Endothelial cell of umbilical vein (primary cell): Measurements from ENCODE around the gene COQ6. TPM values are rescaled to one million over a fixed set of nuclear protein-coding genes. Genes with fewer than 3 reads are reported as not detected.
A peak's percentile ranks its signal among the peaks of the same experiment; 100 is the strongest.

ENCODE experiments used
- BruUV-seq: library from RNA; stranded (reverse); fragments of 400-500 nt; replicated peaks from 2 replicates; lab custom pipeline; 2021; lab: Mats Ljungman, UMichigan
- CTCF ChIA-PET: fragments of 300-600, 350-600 bp; sonication (Branson Sonifier 250); formaldehyde crosslinking; loops from one replicate; lab custom pipeline; 2021; ENCODE audit warnings: antibody characterized with exemption, inconsistent platforms; lab: Charles Lee
- POLR2A ChIA-PET: fragments of 300-600, 350-600 bp; sonication (Branson Sonifier 250); formaldehyde crosslinking; loops from one replicate; lab custom pipeline; 2021; ENCODE audit warnings: antibody characterized with exemption, inconsistent platforms; lab: Charles Lee
- DNase-seq: peaks from one replicate; pipeline ENCODE4 v3.0.0-alpha.2; 2011; ENCODE audit warnings: low read depth, low spot score
- FAIRE-seq: peaks from 2 replicates; lab custom pipeline; 2011; peaks lifted over from hg19 to GRCh38; lab: Jason Lieb, UNC
- H2AFZ ChIP-seq: 2 replicates; pipeline ENCODE4 v1.6.0; 2012; ENCODE audit warnings: low read depth, low read length, control low read depth, inconsistent platforms
- H3K27ac ChIP-seq: 2 replicates; pipeline ENCODE4 v1.5.1; 2011; ENCODE audit warnings: low read depth, mild to moderate bottlenecking, control low read depth, low read length, moderate library complexity; ENCODE audit not compliant: insufficient read depth
- H3K27me3 ChIP-seq, 2 experiments: 2 replicates each; pipeline versions ENCODE4 v1.6.0 to v1.6.1; 2011; ENCODE audit warnings: low read length in 2 of 2, mixed read lengths in 1 of 2; ENCODE audit not compliant: control insufficient read depth in 2 of 2, insufficient read depth in 2 of 2
- H3K36me3 ChIP-seq, 2 experiments: 2 replicates in 1 of 2; 3 replicates in 1 of 2; pipeline ENCODE4 v1.5.1; 2011; ENCODE audit warnings: low read length in 2 of 2, mild to moderate bottlenecking in 1 of 2, moderate library complexity in 1 of 2; ENCODE audit not compliant: control insufficient read depth in 2 of 2, insufficient read depth in 2 of 2; ENCODE audit errors: extremely low read depth in 1 of 2
- H3K4me1 ChIP-seq: 3 replicates; pipeline ENCODE4 v1.5.1; 2011; ENCODE audit warnings: mild to moderate bottlenecking, low read length; ENCODE audit not compliant: control insufficient read depth, insufficient read depth; ENCODE audit errors: extremely low read depth
- H3K4me2 ChIP-seq: 2 replicates; pipeline ENCODE4 v1.6.1; 2011; ENCODE audit warnings: low read length, control low read depth, mixed read lengths; ENCODE audit not compliant: insufficient read depth
- H3K4me3 ChIP-seq, 3 experiments: fragments of 200-600 bp in 1 of 3; sonication (generic), shearing (Covaris generic) in 1 of 3; replicated peaks in 1 of 3; 2 replicates each; pipeline ENCODE4 v1.5.1; 2011 to 2016; ENCODE audit warnings: control low read depth in 3 of 3, low read length in 3 of 3, mild to moderate bottlenecking in 2 of 3, inconsistent platforms in 1 of 3, low read depth in 1 of 3, moderate library complexity in 1 of 3; ENCODE audit not compliant: insufficient read depth in 1 of 3
- H3K79me2 ChIP-seq: 2 replicates; pipeline ENCODE4 v1.6.0; 2012; ENCODE audit warnings: low read length, inconsistent platforms; ENCODE audit not compliant: control insufficient read depth, insufficient read depth
- H3K9ac ChIP-seq: replicated peaks from 2 replicates; pipeline ENCODE3; 2011; ENCODE audit warnings: low read length, control low read depth; ENCODE audit not compliant: insufficient read depth; ENCODE audit errors: extremely low read depth
- H3K9me1 ChIP-seq: replicated peaks from 3 replicates; pipeline ENCODE4 v1.6.0; 2011; ENCODE audit warnings: mild to moderate bottlenecking, low read length; ENCODE audit not compliant: control insufficient read depth, insufficient read depth; ENCODE audit errors: extremely low read depth
- H3K9me3 ChIP-seq: replicated peaks from 2 replicates; pipeline ENCODE4 v1.5.1; 2012; ENCODE audit warnings: low read length, inconsistent platforms; ENCODE audit not compliant: control insufficient read depth, insufficient read depth
- H4K20me1 ChIP-seq: replicated peaks from 2 replicates; pipeline ENCODE3; 2011; ENCODE audit warnings: mild to moderate bottlenecking, low read length; ENCODE audit not compliant: control insufficient read depth, insufficient read depth; ENCODE audit errors: extremely low read depth
- GATA2 ChIP-seq: IDR thresholded peaks from 2 replicates; pipeline ENCODE4 v1.7.0; 2011; ENCODE audit warnings: low read depth, mild to moderate bottlenecking, moderate library complexity, mixed read lengths, low read length; ENCODE audit not compliant: insufficient read length, insufficient read depth
- JUN ChIP-seq: IDR thresholded peaks from 2 replicates; pipeline ENCODE4 v1.6.1; 2011; ENCODE audit warnings: borderline replicate concordance, low read depth; ENCODE audit not compliant: insufficient read length, insufficient read depth
- dilution Hi-C: fragments of 300-500 bp; cut with MboI; formaldehyde crosslinking; loops from one replicate; pipeline ENCODE4 v1.15.0; 2019; ENCODE audit warnings: low sequenced_read_pairs; ENCODE audit not compliant: extremely low pct_ligation_motif_present
- intact Hi-C: fragments of 100-400 bp; cut with micrococcal nuclease; formaldehyde crosslinking; loops from one replicate; pipeline ENCODE4 v1.10.0; 2022
- polyA plus RNA-seq, 4 experiments: library from polyadenylated mRNA; depleted of rRNA in 3 of 4; stranded (reverse) in 3 of 4; unstranded in 1 of 4; fragments of >200 nt; gene quantifications; 2 replicates each; pipeline versions ENCODE4 v1.2.1 to v1.2.3, GENCODE V29; 2011 to 2012; ENCODE audit warnings: missing spikeins in 1 of 4
- small RNA-seq: library from RNA; depleted of rRNA; stranded (forward); fragments of <200 nt; gene quantifications from one replicate; pipeline ENCODE3, GENCODE V24; 2012; ENCODE audit warnings: low replicate concordance, low read depth; ENCODE audit not compliant: insufficient read depth, insufficient read length
- total RNA-seq: library from RNA; stranded (reverse); gene quantifications from 2 replicates; pipeline ENCODE4 v1.2.3, GENCODE V29; 2021

COQ6 gene
- total and polyA plus RNA-seq, 2 donors (not counting 3 experiments of a cell fraction or from before 2014, with no cell fraction given): 20.7 to 35.3 TPM

DNA sequence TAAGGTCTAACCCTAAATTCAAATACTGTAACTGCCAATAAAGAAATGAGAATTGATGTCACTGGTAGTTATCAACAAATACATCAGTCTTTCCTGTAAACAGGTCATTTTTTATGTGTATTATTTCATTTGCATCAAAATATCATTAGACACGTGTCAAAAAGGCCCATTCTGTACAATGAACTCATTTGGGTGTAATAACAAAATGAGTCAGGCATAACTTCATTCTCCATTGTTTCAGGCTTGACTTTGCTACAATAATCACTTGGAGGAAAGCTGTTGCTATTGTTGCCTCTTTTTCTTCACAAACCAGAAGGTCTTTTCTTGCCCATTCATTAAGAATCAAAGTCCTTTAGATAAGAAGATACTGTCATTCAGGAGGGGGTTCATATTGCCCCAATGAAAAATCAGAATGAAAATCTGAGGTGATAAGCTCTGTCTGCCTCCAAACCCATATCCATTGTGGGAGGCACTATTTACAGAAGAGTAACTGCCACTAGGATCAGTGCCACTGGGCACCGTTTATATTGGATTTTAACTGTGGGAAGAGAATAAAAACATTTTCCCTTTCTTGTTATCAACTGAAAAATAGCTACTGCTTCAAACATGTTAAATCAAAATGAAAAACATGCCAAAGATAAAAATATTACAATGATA lies 58.9 kb downstream of the COQ6 start:
- no peak overlapping the region for H2AFZ ChIP-seq
- no peaks in the 10 kb centered on the region for H3K79me2 ChIP-seq
- CTCF ChIA-PET: interaction anchor here (0.8 kb wide), 1 partner anchor 10 kb away, joined by 3 read pairs; the partner anchor contains the start of genes BBOF1 and ENTPD5
- peaks cover 10% of the 10 kb centered on the region for H3K4me1 ChIP-seq
- no peaks in the 10 kb centered on the region for H3K27me3 ChIP-seq
- peaks cover 2% of the 10 kb centered on the region in 2 experiments for H3K36me3 ChIP-seq
- H3K9me3 ChIP-seq: no peaks in the 10 kb centered on the region
- H4K20me1 ChIP-seq: no peaks in the 10 kb centered on the region
- intact Hi-C loops (no loop called here), dilution Hi-C loops (no loop called here)
- TF ChIP-seq JUN: peak; percentile 76
- TF ChIP-seq GATA2: no peak
- no peaks in the 10 kb centered on the region for H3K9me1 ChIP-seq
- peak overlapping the region; percentile 69 for H3K27ac ChIP-seq
- POLR2A ChIA-PET: no interaction called here
- peak overlapping the region; percentile 1 for H3K4me2 ChIP-seq
- peak; percentile 78 for DNase-seq
- no peak overlapping the region for H3K4me3 ChIP-seq
- peak; percentile 74 for FAIRE-seq
- TSS peak; percentile 21 for BruUV-seq
- H3K9ac ChIP-seq: peak overlapping the region; percentile 55

Small RNAs within 50 kb of the gene (small RNA-seq; reads per million reads assigned to genes)
- gene AC005480.2 (not detected), gene RF00019 (not detected)

Other genes with a start within 250 kb of the COQ6 start
- 82.4 and 82.6 TPM in 2 replicates for gene PNMA1, start 235.9 kb upstream of the COQ6 start, total RNA-seq
- gene PNMA1, start 235.9 kb upstream of the COQ6 start, polyA plus RNA-seq: 25.8 and 29.8 TPM in 2 replicates
- gene PTGR2, start 98.5 kb upstream of the COQ6 start, total RNA-seq: 3.6 and 5.6 TPM in 2 replicates
- 0.75 and 1.1 TPM in 2 replicates for gene PTGR2, start 98.5 kb upstream of the COQ6 start, polyA plus RNA-seq
- gene ZNF410, start 63.4 kb upstream of the COQ6 start, total RNA-seq: 39.2 and 45.0 TPM in 2 replicates
- 18.8 and 21.8 TPM in 2 replicates for gene ZNF410, start 63.4 kb upstream of the COQ6 start, polyA plus RNA-seq
- 3.1 and 3.3 TPM in 2 replicates for gene FAM161B, start 208 bp upstream of the COQ6 start, total RNA-seq
- gene FAM161B, start 208 bp upstream of the COQ6 start, polyA plus RNA-seq: 1.4 and 1.6 TPM in 2 replicates
- 13.0 and 14.7 TPM in 2 replicates for gene ENTPD5, start 69.0 kb downstream of the COQ6 start, total RNA-seq
- gene ENTPD5, start 69.0 kb downstream of the COQ6 start, polyA plus RNA-seq: 8.4 TPM in 2 replicates
- gene BBOF1, start 69.0 kb downstream of the COQ6 start, total RNA-seq: 2.2 and 2.3 TPM in 2 replicates
- 0.54 and 0.63 TPM in 2 replicates for gene BBOF1, start 69.0 kb downstream of the COQ6 start, polyA plus RNA-seq
- gene ALDH6A1, start 134.2 kb downstream of the COQ6 start, total RNA-seq: 7.3 and 10.2 TPM in 2 replicates
- gene ALDH6A1, start 134.2 kb downstream of the COQ6 start, polyA plus RNA-seq: 5.1 and 5.2 TPM in 2 replicates
- gene LIN52, start 134.7 kb downstream of the COQ6 start, total RNA-seq: 9.7 and 10.5 TPM in 2 replicates
- gene LIN52, start 134.7 kb downstream of the COQ6 start, polyA plus RNA-seq: 4.8 and 6.6 TPM in 2 replicates